ENCODE measurements around the gene C9orf78.
"Not testable (repeated sequence)": the region's sequence is repeated elsewhere in the genome, so short reads cannot be mapped to it uniquely, and the experiment has no call there.

The C9orf78 gene

GRCh38 chr9:129803676-129804060 is 31.4 kb downstream of the C9orf78 start:
- Histone ChIP-seq H3K4me1 (ENCODE audit: control insufficient read depth, insufficient read depth, low read length, unreplicated experiment) (peaks cover 6% of the 10 kb centered on the region), H3K79me2 (ENCODE audit: control insufficient read depth, insufficient read depth, low read length, unreplicated experiment) (peaks cover 10% of the 10 kb centered on the region), H3K27me3 (ENCODE audit: insufficient read depth, low read length) (no peaks in the 10 kb centered on the region), H3K27ac (ENCODE audit: low read depth, low read length) (no peak overlapping the region), H3K4me3 (ENCODE audit: low read depth, low read length) (peak overlapping the region; percentile 85), H2AFZ (ENCODE audit: low read length, unreplicated experiment) (peak overlapping the region; percentile 28), H3K36me3 (ENCODE audit: insufficient read depth, low read length) (peaks cover 7% of the 10 kb centered on the region; the same call in 1 of the 2 replicates)

DNA sequence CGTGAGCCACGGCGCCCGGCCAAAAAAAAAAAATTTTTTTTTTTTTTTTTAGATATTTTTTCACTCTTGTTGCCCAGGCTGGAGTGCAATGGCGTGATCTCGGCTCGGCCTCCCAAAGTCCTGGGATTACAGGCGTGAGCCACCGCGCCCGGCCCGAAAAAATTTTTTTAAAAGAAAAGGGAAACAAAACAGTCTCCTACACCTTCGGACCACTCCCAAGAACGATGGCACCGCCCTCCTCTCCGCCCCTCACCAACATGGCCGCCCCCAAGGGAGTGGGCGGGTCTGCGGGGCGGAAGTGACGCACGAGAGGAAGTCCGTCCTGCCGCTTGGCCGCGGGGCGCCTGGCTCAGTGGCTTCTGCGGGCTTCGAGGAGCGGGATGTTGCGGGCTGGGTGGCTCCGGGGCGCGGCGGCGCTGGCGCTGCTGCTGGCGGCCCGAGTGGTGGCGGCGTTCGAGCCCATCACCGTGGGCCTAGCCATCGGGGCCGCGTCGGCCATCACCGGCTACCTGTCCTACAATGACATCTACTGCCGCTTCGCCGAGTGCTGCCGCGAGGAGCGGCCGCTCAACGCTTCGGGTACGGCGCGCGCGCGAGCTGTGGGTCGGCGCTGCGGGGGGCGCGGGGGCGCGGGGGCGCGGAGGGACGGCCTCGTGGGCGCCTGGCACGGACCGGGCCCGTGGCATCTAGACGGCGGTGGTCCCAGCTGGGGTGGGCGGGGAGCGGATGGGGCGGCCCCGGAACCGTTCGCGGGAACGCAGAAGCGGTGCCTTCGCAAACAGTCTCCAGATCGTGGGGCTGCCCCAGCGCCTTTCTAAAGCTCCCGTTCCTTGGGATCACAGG is 32.0 kb downstream of the C9orf78 start, which contains the start of gene TOR1B:
Gene TOR1B (plus strand): TSS at position 352 of the 843 bp plus-strand sequence. CDS start 29 bp downstream, at position 381.
- Histone ChIP-seq H3K79me2 (ENCODE audit: control insufficient read depth, insufficient read depth, low read length, unreplicated experiment) (peaks cover 10% of the 10 kb centered on the region), H3K4me3 (ENCODE audit: low read depth, low read length) (peak within 1 kb of the TSS; percentile 85), H3K36me3 (ENCODE audit: insufficient read depth, low read length) (peaks cover 7% of the 10 kb centered on the region; the same call in 1 of the 2 replicates), H2AFZ (ENCODE audit: low read length, unreplicated experiment) (peak within 1 kb of the TSS; percentile 54), H3K27ac (ENCODE audit: low read depth, low read length) (0 out of 2 replicates have a peak within 1 kb of the TSS, but pooled peaks have one; percentile 10), H3K27me3 (ENCODE audit: insufficient read depth, low read length) (no peaks in the 10 kb centered on the region), H3K4me1 (ENCODE audit: control insufficient read depth, insufficient read depth, low read length, unreplicated experiment) (peaks cover 6% of the 10 kb centered on the region)

GRCh38 chr9:129801504-129801903 is 33.6 kb downstream of the C9orf78 start:
- no peak overlapping the region for H3K27ac ChIP-seq (ENCODE audit: low read depth, low read length)
- H3K79me2 ChIP-seq (ENCODE audit: control insufficient read depth, insufficient read depth, low read length, unreplicated experiment), result peaks cover 10% of the 10 kb centered on the region
- peaks cover 6% of the 10 kb centered on the region for H3K4me1 ChIP-seq (ENCODE audit: control insufficient read depth, insufficient read depth, low read length, unreplicated experiment)
- H2AFZ ChIP-seq (ENCODE audit: low read length, unreplicated experiment), result no peak overlapping the region
- no peaks in the 10 kb centered on the region for H3K27me3 ChIP-seq (ENCODE audit: insufficient read depth, low read length)
- H3K36me3 ChIP-seq (ENCODE audit: insufficient read depth, low read length), result peaks cover 3% of the 10 kb centered on the region; the same call in 1 of the 2 replicates
- no peak overlapping the region for H3K4me3 ChIP-seq (ENCODE audit: low read depth, low read length)

- Histone ChIP-seq H3K36me3 (ENCODE audit: insufficient read depth, low read length) (no peaks in the 10 kb centered on the region), H3K4me3 (ENCODE audit: low read depth, low read length) (no peak overlapping the region), H3K27me3 (ENCODE audit: insufficient read depth, low read length) (peaks cover 22% of the 10 kb centered on the region), H3K4me1 (ENCODE audit: control insufficient read depth, insufficient read depth, low read length, unreplicated experiment) (peaks cover 2% of the 10 kb centered on the region), H3K27ac (ENCODE audit: low read depth, low read length) (no peak overlapping the region), H3K79me2 (ENCODE audit: control insufficient read depth, insufficient read depth, low read length, unreplicated experiment) (peaks cover 5% of the 10 kb centered on the region), H2AFZ (ENCODE audit: low read length, unreplicated experiment) (no peak overlapping the region)
Measured at GRCh38 chr9:129798973-129799372, 36.1 kb downstream of the C9orf78 start.

- H3K4me3 ChIP-seq (ENCODE audit: low read depth, low read length); H3K79me2 ChIP-seq (ENCODE audit: control insufficient read depth, insufficient read depth, low read length, unreplicated experiment); H3K4me1 ChIP-seq (ENCODE audit: control insufficient read depth, insufficient read depth, low read length, unreplicated experiment); H3K27ac ChIP-seq (ENCODE audit: low read depth, low read length); H3K36me3 ChIP-seq (ENCODE audit: insufficient read depth, low read length); H2AFZ ChIP-seq (ENCODE audit: low read length, unreplicated experiment): not testable (repeated sequence)
- H3K27me3 ChIP-seq (ENCODE audit: insufficient read depth, low read length), result peaks cover 34% of the 10 kb centered on the region
Measured at GRCh38 chr9:129796029-129796428, 39.0 kb downstream of the C9orf78 start.

- H3K36me3 ChIP-seq (ENCODE audit: insufficient read depth, low read length), result no peaks in the 10 kb centered on the region
- H3K27me3 ChIP-seq (ENCODE audit: insufficient read depth, low read length), result peaks cover 34% of the 10 kb centered on the region
- H3K4me1 ChIP-seq (ENCODE audit: control insufficient read depth, insufficient read depth, low read length, unreplicated experiment), result no peaks in the 10 kb centered on the region
- H3K27ac ChIP-seq (ENCODE audit: low read depth, low read length), result no peak overlapping the region
- no peak overlapping the region for H2AFZ ChIP-seq (ENCODE audit: low read length, unreplicated experiment)
- no peak overlapping the region for H3K4me3 ChIP-seq (ENCODE audit: low read depth, low read length)
- no peaks in the 10 kb centered on the region for H3K79me2 ChIP-seq (ENCODE audit: control insufficient read depth, insufficient read depth, low read length, unreplicated experiment)
Measured at GRCh38 chr9:129794549-129794948, 40.5 kb downstream of the C9orf78 start.

GRCh38 chr9:129786481-129786880 is 48.6 kb downstream of the C9orf78 start:
- Histone ChIP-seq H3K27me3 (ENCODE audit: insufficient read depth, low read length) (peaks cover 8% of the 10 kb centered on the region; the same call in 1 of the 2 replicates), H3K36me3 (ENCODE audit: insufficient read depth, low read length) (no peaks in the 10 kb centered on the region), H2AFZ (ENCODE audit: low read length, unreplicated experiment) (no peak overlapping the region), H3K4me1 (ENCODE audit: control insufficient read depth, insufficient read depth, low read length, unreplicated experiment) (no peaks in the 10 kb centered on the region), H3K27ac (ENCODE audit: low read depth, low read length) (no peak overlapping the region), H3K79me2 (ENCODE audit: control insufficient read depth, insufficient read depth, low read length, unreplicated experiment) (no peaks in the 10 kb centered on the region), H3K4me3 (ENCODE audit: low read depth, low read length) (no peak overlapping the region)

- Histone ChIP-seq H3K79me2 (ENCODE audit: control insufficient read depth, insufficient read depth, low read length, unreplicated experiment) (no peaks in the 10 kb centered on the region), H3K27me3 (ENCODE audit: insufficient read depth, low read length) (peaks cover 8% of the 10 kb centered on the region; the same call in 1 of the 2 replicates), H3K27ac (ENCODE audit: low read depth, low read length) (no peak overlapping the region), H3K4me1 (ENCODE audit: control insufficient read depth, insufficient read depth, low read length, unreplicated experiment) (no peaks in the 10 kb centered on the region), H3K4me3 (ENCODE audit: low read depth, low read length) (no peak overlapping the region), H3K36me3 (ENCODE audit: insufficient read depth, low read length) (no peaks in the 10 kb centered on the region), H2AFZ (ENCODE audit: low read length, unreplicated experiment) (no peak overlapping the region)
Measured at GRCh38 chr9:129785866-129786265, 49.2 kb downstream of the C9orf78 start.

DNA sequence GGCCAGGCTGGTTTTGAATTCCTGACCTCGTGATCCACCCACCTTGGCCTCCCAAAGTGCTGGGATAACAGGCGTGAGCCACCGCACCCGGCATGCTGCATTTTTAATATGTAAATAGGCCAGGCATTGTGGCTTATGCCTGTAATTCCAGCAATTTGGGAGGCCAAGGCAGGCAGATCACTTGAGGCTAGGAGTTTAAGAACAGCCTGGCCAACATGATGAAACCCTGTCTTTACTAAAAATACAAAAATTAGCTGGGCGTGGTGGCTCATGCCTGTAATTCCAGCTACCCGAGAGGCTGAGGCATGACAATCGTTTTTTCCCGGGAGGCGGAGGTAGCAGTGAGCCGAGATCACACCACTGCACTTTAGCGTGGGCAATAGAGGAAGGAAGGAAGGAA is 50.1 kb downstream of the C9orf78 start:
- not testable (repeated sequence) for H3K27ac ChIP-seq (ENCODE audit: low read depth, low read length); H2AFZ ChIP-seq (ENCODE audit: low read length, unreplicated experiment)

GRCh38 chr9:129783516-129784361 is 51.3 kb downstream of the C9orf78 start:
- no peaks in the 10 kb centered on the region for H3K36me3 ChIP-seq (ENCODE audit: insufficient read depth, low read length)
- H3K4me3 ChIP-seq (ENCODE audit: low read depth, low read length), result no peak overlapping the region
- H3K27me3 ChIP-seq (ENCODE audit: insufficient read depth, low read length), result peaks cover 8% of the 10 kb centered on the region; the same call in 1 of the 2 replicates
- no peaks in the 10 kb centered on the region for H3K79me2 ChIP-seq (ENCODE audit: control insufficient read depth, insufficient read depth, low read length, unreplicated experiment)
- H2AFZ ChIP-seq (ENCODE audit: low read length, unreplicated experiment), result no peak overlapping the region
- no peak overlapping the region for H3K27ac ChIP-seq (ENCODE audit: low read depth, low read length)
- H3K4me1 ChIP-seq (ENCODE audit: control insufficient read depth, insufficient read depth, low read length, unreplicated experiment), result no peaks in the 10 kb centered on the region

More for the DNA sequence above, 50.1 kb downstream of the C9orf78 start:
- not testable (repeated sequence) for H3K79me2 ChIP-seq (ENCODE audit: control insufficient read depth, insufficient read depth, low read length, unreplicated experiment); H3K27me3 ChIP-seq (ENCODE audit: insufficient read depth, low read length); H3K4me3 ChIP-seq (ENCODE audit: low read depth, low read length); H3K4me1 ChIP-seq (ENCODE audit: control insufficient read depth, insufficient read depth, low read length, unreplicated experiment); H3K36me3 ChIP-seq (ENCODE audit: insufficient read depth, low read length)
